Heart left ventricle (tissue), 16 donors: Measurements from ENCODE around the gene BNC2. TPM values are rescaled to one million over a fixed set of nuclear protein-coding genes. Genes with fewer than 3 reads are reported as not detected.

ENCODE experiments used
- ATAC-seq, 4 donors: fragments of 200-7000 bp; cut with Tn5 transposase; one replicate each; pipeline ENCODE4 v1.9.1; 2020 to 2022; ENCODE audit warnings: moderate library complexity in 4 of 4, mild to moderate bottlenecking in 3 of 4, moderate number of reproducible peaks in 1 of 4
- DNase-seq, 5 donors: peaks; one replicate each; pipeline ENCODE4 v3.0.0-alpha.2; 2020
- H3K27ac ChIP-seq, 12 donors: fragments of 200-600 bp; sonication (generic) in 4 of 12; one replicate each; pipeline versions ENCODE4 v1.5.0 to v1.8.0; 2016 to 2022; ENCODE audit warnings: mild to moderate bottlenecking in 2 of 12
- H3K27me3 ChIP-seq, 9 donors: fragments of 200-600 bp; sonication (generic) in 2 of 9; one replicate each; pipeline versions ENCODE4 v1.5.1 to v1.8.0; 2016 to 2022; ENCODE audit warnings: mild to moderate bottlenecking in 3 of 9
- H3K36me3 ChIP-seq, 9 donors: fragments of 200-600 bp; sonication (generic) in 2 of 9; one replicate each; pipeline versions ENCODE4 v1.5.0 to v1.8.0; 2018 to 2022; ENCODE audit warnings: mild to moderate bottlenecking in 2 of 9
- H3K4me1 ChIP-seq, 12 donors: fragments of 200-600 bp; sonication (generic) in 4 of 12; one replicate each; pipeline versions ENCODE4 v1.5.0 to v1.8.0; 2016 to 2022; ENCODE audit warnings: mild to moderate bottlenecking in 3 of 12
- H3K4me3 ChIP-seq, 12 donors: fragments of 200-600 bp; sonication (generic) in 4 of 12; one replicate each; pipeline versions ENCODE4 v1.5.0 to v1.8.0; 2017 to 2022; ENCODE audit warnings: mild to moderate bottlenecking in 9 of 12, moderate library complexity in 4 of 12
- H3K9me3 ChIP-seq, 12 donors: fragments of 200-600 bp; sonication (generic) in 4 of 12; one replicate each; pipeline versions ENCODE4 v1.5.0 to v1.8.0; 2016 to 2022; ENCODE audit warnings: mild to moderate bottlenecking in 1 of 12
- CTCF ChIP-seq, 12 donors: fragments of 200-600 bp; sonication (generic) in 4 of 12; IDR thresholded peaks; one replicate each; pipeline versions ENCODE4 v1.5.0 to v1.8.0; 2018 to 2022; ENCODE audit warnings: antibody characterized with exemption in 12 of 12, mild to moderate bottlenecking in 5 of 12
- POLR2A ChIP-seq, 2 donors: fragments of 450-650 bp; IDR thresholded peaks; one replicate each; pipeline ENCODE4 v1.6.1; 2017; ENCODE audit warnings: antibody characterized with exemption in 2 of 2, mild to moderate bottlenecking in 2 of 2, moderate library complexity in 2 of 2
- WGBS, 4 donors: extraction: QIAGEN DNeasy Blood & Tissue Kit in 2 of 4; methylation state at CpG; one replicate each; pipeline versions ENCODE4 v1.1.5 to v1.1.7; 2013 to 2018; 5-methylcytosine and 5-hydroxymethylcytosine counted together
- intact Hi-C, 10 donors: fragments of 100-400 bp; cut with DNase I; formaldehyde crosslinking; loops; one replicate each; pipeline versions ENCODE4 v1.11.1 to v1.14.2; 2022
- polyA plus RNA-seq, 2 donors: library from polyadenylated mRNA; stranded (reverse); fragments of 200-250 nt; gene quantifications; one replicate each; pipeline ENCODE4 v1.2.3, GENCODE V29; 2013
- total RNA-seq, 9 donors: library from RNA; depleted of rRNA in 2 of 9; stranded (reverse); fragments of >200 nt in 2 of 9; fragmentation: NEBNext Ultra II Directional in 3 of 9; extraction: Animal tissue kit (Norgen Biotek cat#: 25700) in 3 of 9; gene quantifications; one replicate each; pipeline versions ENCODE4 v1.1.0 to v1.2.4, GENCODE V29; 2016 to 2023
- donor health status: ischemic (EF 13 %, LVEDD 7.1; RV severe dilation, severe dysfunction).
- donor health status: healthy with polysubstance abuse.
- donor health status: DM: no; HTN: yes; CAD: no.
- donor health status: DM: no; HTN: no; CAD: no.
- donor health status: ischemic (EF 25% LVEDD 6.9; RV normal size, moderate dysfunction).
- donor health status: ischemic (EF 25% LVEDD 5.7; RV mildly dilated, moderate dysfunction).
- donor health status: healthy.
- donor health status: DM: yes; HTN: yes; CAD: no.
- donor health status: ischemic (EF 35%, LVEDD 5.7; RV mildly dilated, moderate dysfunction).
- donor health status: nonischemic (EF 11% LVEDD 7.7; RV severe dilation, severe dysfunction).
- donor health status: DM: yes; HTN: yes; CAD: no.
- donor health status: PGD.
- donor health status: ischemic (EF 29% LVEDD 5.4; RV normal size, mild dysfunction).
- donor health status: nonischemic (EF 23%, LVEDD 6.1; RV moderate dilation, normal function).

BNC2 gene
- total and polyA plus RNA-seq, 11 donors, result 0.38 to 27.1 (median 3.8) TPM

DNA sequence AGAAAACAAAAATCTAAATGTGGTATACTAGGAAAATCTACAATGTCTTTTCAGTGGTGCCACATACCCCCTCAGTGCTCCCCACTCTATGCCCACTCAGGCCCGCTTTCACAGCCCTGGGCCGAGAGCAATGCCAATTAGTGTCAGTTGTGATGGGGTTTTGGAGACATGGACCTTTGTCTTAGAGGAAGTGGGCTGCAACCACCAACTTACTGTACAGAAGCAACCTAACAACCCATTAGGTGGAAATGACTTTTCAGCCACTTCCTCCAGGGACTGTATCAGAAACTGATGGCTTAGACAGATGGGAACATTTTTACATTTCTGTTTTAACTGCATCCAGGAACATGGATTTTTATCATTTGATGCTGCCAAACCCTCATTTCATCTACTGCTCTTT, 268.0 kb downstream of the BNC2 start:
- no peak for DNase-seq
- Histone ChIP-seq H3K27ac (no peak overlapping the region), H3K36me3 (no peaks in the 10 kb centered on the region), H3K4me3 (no peak overlapping the region), H3K27me3 (no peaks in the 10 kb centered on the region), H3K4me1 (peaks cover 0 to 5% (median 0%) of the 10 kb centered on the region in 12 donors), H3K9me3 (no peaks in the 10 kb centered on the region)
- intact Hi-C loops, result no loop called here
- ATAC-seq, result no peak
- TF ChIP-seq POLR2A (IDR thresholded peaks at IDR 0.05) (no peak), CTCF (IDR thresholded peaks at IDR 0.05) (no peak)
- 56 to 85% (median 70%) methylated on average over 2 of the region's 2 CpGs for WGBS, 4 donors

DNA sequence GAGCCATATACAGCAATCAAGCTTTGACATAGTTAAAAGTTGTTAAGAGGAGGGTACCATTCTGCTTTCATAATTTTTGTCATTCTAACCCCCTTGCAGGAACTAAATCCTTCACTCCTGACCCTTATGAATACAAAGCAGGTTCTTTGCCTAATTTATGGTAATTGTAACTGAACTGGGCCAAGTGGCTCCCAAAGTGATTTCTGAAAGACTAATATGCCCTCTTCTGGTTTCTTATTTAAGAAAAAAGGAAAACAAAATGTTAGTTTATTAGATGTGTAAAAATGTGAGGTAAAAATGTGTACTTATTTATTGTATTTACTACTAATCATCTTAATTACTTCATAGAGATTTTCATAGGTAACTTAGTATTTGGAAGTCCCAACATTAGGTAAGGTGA, 268.5 kb downstream of the BNC2 start:
- ATAC-seq (no peak), DNase-seq (no peak)
- no peak overlapping the region for H3K4me3 ChIP-seq
- H3K27ac ChIP-seq, result no peak overlapping the region
- H3K27me3 ChIP-seq, result no peaks in the 10 kb centered on the region
- TF ChIP-seq POLR2A (IDR thresholded peaks at IDR 0.05), result no peak
- TF ChIP-seq CTCF (IDR thresholded peaks at IDR 0.05), result no peak
- no peaks in the 10 kb centered on the region for H3K9me3 ChIP-seq
- intact Hi-C loops, result no loop called here
- no peaks in the 10 kb centered on the region for H3K36me3 ChIP-seq
- H3K4me1 ChIP-seq, result peaks cover 0 to 5% (median 0%) of the 10 kb centered on the region in 12 donors

GRCh38 chr9:16598316-16598715, 272.2 kb downstream of the BNC2 start:
- ATAC-seq, result no peak

GRCh38 chr9:16597136-16597535, 273.3 kb downstream of the BNC2 start:
- ATAC-seq, result no peak
- no peaks in the 10 kb centered on the region for H3K9me3 ChIP-seq
- DNase-seq, result no peak
- no peak overlapping the region for H3K27ac ChIP-seq
- no peaks in the 10 kb centered on the region for H3K36me3 ChIP-seq
- intact Hi-C loops, result no loop called here
- no peak for TF ChIP-seq CTCF (IDR thresholded peaks at IDR 0.05)
- TF ChIP-seq POLR2A (IDR thresholded peaks at IDR 0.05), result no peak
- H3K27me3 ChIP-seq, result peaks cover 0 to 8% (median 0%) of the 10 kb centered on the region in 9 donors
- WGBS, 4 donors, result 70 to 95% (median 87%) methylated on average over 1 of the region's 1 CpG
- no peak overlapping the region for H3K4me3 ChIP-seq
- H3K4me1 ChIP-seq, result no peaks in the 10 kb centered on the region

More at GRCh38 chr9:16598316-16598715, 272.2 kb downstream of the BNC2 start:
- 58 to 69% (median 65%) methylated on average over 3 of the region's 3 CpGs for WGBS, 4 donors
- Histone ChIP-seq H3K27ac (no peak overlapping the region), H3K4me3 (no peak overlapping the region), H3K27me3 (peaks cover 0 to 5% (median 0%) of the 10 kb centered on the region in 9 donors), H3K36me3 (no peaks in the 10 kb centered on the region), H3K4me1 (peaks cover 0 to 5% (median 0%) of the 10 kb centered on the region in 12 donors), H3K9me3 (no peaks in the 10 kb centered on the region)
- TF ChIP-seq CTCF (IDR thresholded peaks at IDR 0.05) (no peak), POLR2A (IDR thresholded peaks at IDR 0.05) (no peak)
- intact Hi-C loops, result no loop called here
- no peak for DNase-seq
